ENCODE data around the gene CREB3L1.

Gene CREB3L1

DNA sequence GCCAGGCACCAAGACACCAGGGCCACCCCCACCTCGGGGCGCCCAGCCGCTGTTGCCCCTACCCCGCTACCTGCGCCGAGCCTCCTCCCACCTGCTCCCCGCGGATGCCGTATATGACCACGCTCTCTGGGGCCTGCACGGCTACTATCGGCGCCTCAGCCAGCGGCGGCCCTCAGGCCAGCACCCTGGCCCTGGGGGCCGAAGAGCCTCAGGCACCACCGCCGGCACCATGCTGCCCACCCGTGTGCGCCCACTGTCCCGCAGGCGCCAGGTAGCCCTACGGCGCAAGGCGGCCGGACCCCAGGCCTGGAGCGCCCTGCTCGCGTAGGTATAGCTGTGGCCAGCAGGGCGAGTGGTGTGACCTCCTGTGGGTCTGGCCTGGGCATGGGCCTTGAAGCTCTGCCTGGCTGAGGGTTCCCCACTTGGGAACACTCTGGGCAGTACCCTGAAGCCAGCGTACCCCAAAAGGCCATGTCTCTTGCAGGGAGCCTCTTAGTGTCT, 89.2 kb downstream of the CREB3L1 start:
- TF ChIP-seq ZNF274 (IDR thresholded peaks at IDR 0.05; ENCODE audit: low read depth, low read length), result no peak
- no peak overlapping the region for H3K4me3 ChIP-seq (ENCODE audit: low read length)

GRCh38 chr11:46367244-46367915, 89.9 kb downstream of the CREB3L1 start:
- no peak for TF ChIP-seq ZNF274 (IDR thresholded peaks at IDR 0.05; ENCODE audit: low read depth, low read length)
- H3K4me3 ChIP-seq (ENCODE audit: low read length), result no peak overlapping the region

DNA sequence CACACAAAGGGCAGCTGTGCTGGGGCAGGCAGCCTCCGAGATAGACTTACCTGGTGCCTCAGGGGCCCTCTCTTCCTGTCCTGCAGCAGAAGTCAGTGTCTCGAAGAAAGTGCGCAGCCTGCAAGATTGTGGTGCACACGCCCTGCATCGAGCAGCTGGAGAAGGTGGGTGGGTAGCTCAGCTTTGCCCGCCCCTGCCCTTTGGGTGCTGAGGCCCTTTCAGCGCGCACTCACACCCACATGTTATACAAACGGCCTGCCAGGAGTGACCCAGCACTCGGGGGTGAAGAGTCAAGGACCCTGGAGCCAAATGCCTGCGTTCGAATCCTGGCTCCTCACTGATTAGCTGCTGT, 90.4 kb downstream of the CREB3L1 start:
- no peak overlapping the region for H3K4me3 ChIP-seq (ENCODE audit: low read length)
- no peak for TF ChIP-seq ZNF274 (IDR thresholded peaks at IDR 0.05; ENCODE audit: low read depth, low read length)

DNA sequence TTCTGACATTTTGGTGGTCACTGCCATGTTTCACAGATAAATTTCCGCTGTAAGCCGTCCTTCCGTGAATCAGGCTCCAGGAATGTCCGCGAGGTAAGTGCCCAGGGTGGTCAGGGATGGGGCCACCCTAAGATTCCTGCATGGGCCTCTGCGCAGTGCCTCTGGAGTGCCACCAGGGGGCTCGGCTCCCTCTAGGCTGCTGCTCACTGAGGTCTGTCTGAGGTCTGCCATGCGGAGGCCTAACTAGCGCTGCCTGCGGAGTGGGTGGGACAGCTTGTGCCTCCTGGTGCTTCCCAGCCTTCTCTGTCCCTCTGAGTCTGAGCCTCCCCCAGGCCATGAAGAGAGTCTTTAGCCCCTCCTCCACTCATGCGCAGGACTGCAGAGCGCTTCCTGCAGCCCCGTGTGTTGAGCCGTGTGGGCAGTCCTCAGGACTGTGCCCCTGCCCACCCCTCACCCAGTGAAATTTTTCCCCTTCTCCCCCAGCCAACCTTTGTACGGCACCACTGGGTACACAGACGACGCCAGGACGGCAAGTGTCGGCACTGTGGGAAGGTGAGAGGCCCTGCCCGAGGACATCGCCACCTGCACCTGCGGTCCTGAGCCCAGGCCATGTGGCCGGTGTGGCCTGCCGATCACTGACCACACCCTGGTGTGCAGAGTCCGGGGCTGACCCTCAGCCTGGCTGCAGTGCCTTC, 92.1 kb downstream of the CREB3L1 start:
- no peak for TF ChIP-seq ZNF274 (IDR thresholded peaks at IDR 0.05; ENCODE audit: low read depth, low read length)
- H3K4me3 ChIP-seq (ENCODE audit: low read length), result no peak overlapping the region

DNA sequence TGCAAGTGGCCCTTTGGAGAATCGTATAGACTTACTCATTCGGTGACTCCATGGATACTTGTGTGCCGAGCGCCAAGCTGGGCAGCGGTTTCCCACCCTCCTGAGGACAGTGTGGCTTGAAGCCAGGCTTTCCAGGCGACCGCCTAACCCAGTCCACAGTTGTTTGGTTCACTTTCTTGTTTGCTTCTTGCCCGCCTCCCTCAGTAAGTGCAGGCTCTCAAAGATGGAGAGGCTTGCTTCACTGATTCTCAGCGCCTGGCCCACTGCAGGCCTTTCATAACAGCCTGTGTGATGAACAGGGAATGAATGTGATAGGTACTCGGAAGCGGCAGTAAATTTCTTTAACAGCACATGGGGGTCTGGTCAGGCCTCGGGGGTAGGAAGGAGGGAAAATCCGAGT, 92.8 kb downstream of the CREB3L1 start:
- no peak overlapping the region for H3K4me3 ChIP-seq (ENCODE audit: low read length)
- TF ChIP-seq ZNF274 (IDR thresholded peaks at IDR 0.05; ENCODE audit: low read depth, low read length), result no peak
